Fibroblast of mammary gland (primary cell): Measurements from ENCODE around the gene ANKRD55.

Source experiments
- DNase-seq: peaks from one replicate; pipeline ENCODE4 v3.0.0-alpha.2; 2010; ENCODE audit warnings: low read depth
- H3K4me3 ChIP-seq: 2 replicates; pipeline ENCODE4 v1.5.1; 2011; ENCODE audit warnings: low read depth, mild to moderate bottlenecking, low read length, moderate library complexity; ENCODE audit not compliant: control insufficient read depth
- TF ChIP-seq, protein P1 (sequence below): conservative IDR thresholded peaks from 2 replicates; pipeline ENCODE4 v1.5.1; 2011; ENCODE audit warnings: low read depth, low read length, inconsistent platforms; ENCODE audit not compliant: control insufficient read depth, insufficient read depth

ANKRD55 gene

DNA sequence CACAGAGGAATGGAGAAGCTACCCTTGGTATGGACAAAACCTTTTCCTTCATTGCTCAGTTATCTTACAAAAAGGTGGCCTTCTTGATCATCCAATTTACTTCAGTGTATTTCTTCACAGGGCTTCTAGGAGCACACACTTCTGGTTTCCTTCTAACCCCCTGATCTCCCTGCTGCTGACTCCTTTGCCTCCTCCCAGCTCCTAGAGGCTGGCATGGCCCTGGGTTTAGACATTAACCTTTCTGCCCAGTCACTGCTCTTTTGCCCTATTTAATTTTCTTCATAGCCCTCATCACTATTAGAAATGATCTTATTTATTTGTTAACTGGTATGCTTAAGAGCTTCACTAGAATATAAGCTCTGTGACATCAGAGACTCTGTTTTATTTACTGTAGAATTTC is 63.2 kb downstream of the ANKRD55 start:
- no peak for DNase-seq
- TF ChIP-seq, protein P1, sequence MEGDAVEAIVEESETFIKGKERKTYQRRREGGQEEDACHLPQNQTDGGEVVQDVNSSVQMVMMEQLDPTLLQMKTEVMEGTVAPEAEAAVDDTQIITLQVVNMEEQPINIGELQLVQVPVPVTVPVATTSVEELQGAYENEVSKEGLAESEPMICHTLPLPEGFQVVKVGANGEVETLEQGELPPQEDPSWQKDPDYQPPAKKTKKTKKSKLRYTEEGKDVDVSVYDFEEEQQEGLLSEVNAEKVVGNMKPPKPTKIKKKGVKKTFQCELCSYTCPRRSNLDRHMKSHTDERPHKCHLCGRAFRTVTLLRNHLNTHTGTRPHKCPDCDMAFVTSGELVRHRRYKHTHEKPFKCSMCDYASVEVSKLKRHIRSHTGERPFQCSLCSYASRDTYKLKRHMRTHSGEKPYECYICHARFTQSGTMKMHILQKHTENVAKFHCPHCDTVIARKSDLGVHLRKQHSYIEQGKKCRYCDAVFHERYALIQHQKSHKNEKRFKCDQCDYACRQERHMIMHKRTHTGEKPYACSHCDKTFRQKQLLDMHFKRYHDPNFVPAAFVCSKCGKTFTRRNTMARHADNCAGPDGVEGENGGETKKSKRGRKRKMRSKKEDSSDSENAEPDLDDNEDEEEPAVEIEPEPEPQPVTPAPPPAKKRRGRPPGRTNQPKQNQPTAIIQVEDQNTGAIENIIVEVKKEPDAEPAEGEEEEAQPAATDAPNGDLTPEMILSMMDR: no peak
- no peak overlapping the region for H3K4me3 ChIP-seq

DNA sequence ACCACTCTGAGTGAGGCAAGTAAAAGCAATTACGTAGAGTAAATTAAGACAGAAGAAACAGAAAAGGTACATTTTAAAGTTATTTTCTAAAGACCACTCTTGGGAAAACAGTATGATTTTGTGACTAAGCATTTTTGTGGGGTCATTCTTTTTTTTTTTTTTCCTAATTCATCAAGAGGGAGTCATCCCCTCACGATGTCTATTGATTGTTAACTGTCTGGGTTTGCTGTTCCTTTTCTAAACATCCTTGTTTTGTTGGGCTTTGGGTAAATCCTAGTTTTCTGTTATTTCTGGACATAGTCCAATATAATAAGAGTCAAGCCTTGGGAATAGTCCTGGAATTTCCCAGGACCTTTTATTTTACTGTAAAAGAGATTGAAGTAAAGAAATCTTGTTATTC is 63.8 kb downstream of the ANKRD55 start:
- DNase-seq: peak; percentile 74
- no peak overlapping the region for H3K4me3 ChIP-seq
- TF ChIP-seq, protein P1: no peak

- no peak overlapping the region for H3K4me3 ChIP-seq
- peak; percentile 40 for DNase-seq
Observed at GRCh38 chr5:56168066-56168478, 65.1 kb downstream of the ANKRD55 start.

DNA sequence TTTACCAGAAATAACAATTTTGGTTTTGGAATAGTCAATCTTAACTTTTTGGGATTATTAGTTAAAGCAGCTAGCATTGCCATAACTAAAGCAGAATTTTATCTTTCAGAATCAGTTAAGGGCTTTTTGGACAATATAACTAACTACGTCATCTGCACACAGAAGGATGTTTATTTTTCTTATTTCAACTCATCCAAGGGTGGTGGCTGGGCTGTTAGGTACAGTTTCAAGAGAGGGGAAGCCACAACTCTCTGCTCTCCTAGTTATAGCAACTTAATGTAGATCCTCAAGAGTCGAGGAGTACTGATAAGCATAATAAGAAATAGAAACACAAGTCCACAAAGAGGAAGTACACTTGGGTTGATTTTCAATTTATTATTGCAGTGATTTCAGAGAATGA is 65.6 kb downstream of the ANKRD55 start:
- TF ChIP-seq, protein P1: no peak

More at GRCh38 chr5:56168066-56168478, 65.1 kb downstream of the ANKRD55 start:
- TF ChIP-seq, protein P1: no peak

DNA sequence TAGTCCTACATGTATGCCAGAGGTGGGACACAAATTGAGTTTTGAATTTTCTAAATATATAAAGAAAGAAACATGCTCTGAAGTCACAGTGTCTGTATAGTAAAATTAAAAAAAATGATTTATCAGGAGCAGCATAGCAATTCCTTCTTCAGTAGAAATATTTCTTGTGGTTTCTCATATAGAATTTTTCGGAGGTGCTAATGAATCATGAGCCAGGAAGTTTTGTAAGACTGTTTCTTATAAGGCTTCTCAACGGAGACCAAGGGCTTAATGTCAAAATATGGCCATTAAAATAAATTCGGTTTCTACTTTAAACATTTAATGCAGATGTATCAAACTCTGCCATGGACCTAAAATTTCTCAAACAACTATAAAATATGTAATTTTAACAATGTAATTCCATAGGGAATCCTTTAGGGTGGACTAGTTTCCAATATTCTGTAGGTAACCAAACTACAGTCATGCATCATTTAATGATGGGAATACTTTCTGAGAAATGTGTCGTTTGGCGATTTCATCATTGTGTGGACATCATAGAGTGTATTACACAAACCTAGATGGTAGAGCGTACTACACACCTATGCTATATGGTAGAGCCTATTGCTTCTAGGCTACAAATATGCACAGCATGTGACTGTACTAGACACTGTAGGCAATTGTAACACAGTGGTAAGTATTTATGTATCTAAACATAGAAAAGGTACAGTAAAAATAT is 66.3 kb downstream of the ANKRD55 start:
- peak; percentile 28 for DNase-seq

More for the DNA sequence above, 65.6 kb downstream of the ANKRD55 start:
- DNase-seq: peak; percentile 25
- no peak overlapping the region for H3K4me3 ChIP-seq

GRCh38 chr5:56164376-56164775 is 68.8 kb downstream of the ANKRD55 start:
- no peak overlapping the region for H3K4me3 ChIP-seq
- DNase-seq: no peak
- TF ChIP-seq, protein P1: no peak

More for the DNA sequence above, 66.3 kb downstream of the ANKRD55 start:
- H3K4me3 ChIP-seq: no peak overlapping the region
- TF ChIP-seq, protein P1: no peak
